T1000 (cell line): Measurements from ENCODE around the gene ABCA12.
A peak's percentile ranks its signal among the peaks of the same experiment; 100 is the strongest.

ENCODE experiments used
- DNase-seq: peaks from one replicate; lab custom pipeline; 2025; ENCODE audit warnings: mixed read lengths; lab: John Stamatoyannopoulos, UW

Gene ABCA12

GRCh38 chr2:215136669-215137328, 1.6 kb downstream of the ABCA12 start:
- DNase-seq: no peak

DNA sequence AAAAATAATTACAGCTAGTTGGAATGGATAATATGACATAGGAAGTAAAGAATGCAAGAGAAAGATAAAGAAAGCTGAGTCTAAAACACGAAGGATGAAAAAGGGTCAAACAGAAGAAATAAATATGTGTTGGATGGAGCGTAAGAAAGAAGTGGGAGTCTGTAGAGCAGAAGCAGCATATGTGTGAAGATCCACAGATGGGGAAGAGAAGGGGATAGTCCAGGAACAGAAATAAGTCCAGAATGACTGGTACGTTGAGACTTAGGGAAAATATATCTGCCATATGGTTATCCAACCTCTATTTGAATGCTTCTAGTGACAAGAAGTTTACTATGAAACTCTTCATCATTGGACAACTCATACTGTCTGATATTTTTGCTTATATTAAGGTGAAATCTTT, 18.0 kb downstream of the ABCA12 start:
- DNase-seq: no peak

- DNase-seq: no peak
These were observed 18.6 kb downstream of the ABCA12 start for GRCh38 chr2:215119847-215120246.

DNA sequence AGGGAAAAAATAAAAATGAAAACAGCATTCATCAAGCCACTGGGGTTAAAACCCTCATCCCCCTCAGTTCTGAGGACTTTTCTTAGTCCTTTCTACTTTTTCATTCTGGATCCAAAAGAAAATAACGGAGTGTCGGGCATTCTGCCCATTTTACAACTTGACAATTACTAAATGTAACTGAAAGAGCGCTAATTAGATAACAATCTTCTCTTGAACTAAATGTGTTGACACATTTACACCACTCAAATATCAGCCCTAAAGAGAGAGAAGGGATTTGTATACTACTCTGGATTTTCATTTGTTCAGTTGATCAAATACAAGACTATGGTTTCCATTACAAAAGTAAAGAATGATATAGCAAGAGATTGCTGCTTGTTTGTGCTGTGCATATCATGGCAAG, 27.5 kb downstream of the ABCA12 start:
- no peak for DNase-seq

DNA sequence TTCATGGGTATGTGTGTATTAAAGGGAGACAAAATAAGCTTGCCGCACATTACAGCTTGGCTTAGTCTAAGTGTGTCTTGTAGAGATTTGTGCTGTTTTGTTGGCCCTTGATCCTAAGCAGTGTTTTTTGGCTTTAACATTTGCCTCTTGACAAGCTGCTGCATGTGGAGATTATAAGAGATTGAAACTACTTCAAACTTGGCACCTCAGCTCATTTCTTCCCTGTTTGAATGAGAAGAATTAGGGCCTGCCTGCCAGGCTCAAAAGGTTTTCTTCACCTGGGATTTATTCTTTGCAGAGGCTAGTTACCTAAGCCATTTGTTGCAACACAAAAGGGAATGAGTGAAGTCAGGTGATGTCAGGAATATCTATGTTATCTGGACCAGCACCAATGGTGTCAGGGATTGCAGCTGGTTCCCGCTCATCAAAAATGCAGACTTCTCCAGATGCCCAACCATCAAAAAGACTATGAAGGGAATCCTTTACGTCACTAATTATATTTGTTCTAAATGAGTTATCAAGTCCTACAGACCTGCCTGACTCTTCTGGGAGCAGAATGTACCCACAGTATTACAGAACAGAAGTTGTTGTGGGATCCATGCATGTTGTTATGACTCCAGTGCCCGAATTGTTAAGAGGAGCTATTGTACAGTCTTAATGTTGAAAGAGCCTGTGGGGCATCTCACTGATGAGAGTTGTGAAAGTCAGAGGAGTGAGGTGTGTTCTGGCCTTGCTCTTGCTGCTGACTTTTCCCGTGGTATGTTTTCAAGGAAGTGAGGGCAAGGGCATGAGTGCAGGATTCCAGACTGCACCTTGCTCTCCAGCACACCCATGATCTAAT, 31.0 kb downstream of the ABCA12 start:
- no peak for DNase-seq

DNA sequence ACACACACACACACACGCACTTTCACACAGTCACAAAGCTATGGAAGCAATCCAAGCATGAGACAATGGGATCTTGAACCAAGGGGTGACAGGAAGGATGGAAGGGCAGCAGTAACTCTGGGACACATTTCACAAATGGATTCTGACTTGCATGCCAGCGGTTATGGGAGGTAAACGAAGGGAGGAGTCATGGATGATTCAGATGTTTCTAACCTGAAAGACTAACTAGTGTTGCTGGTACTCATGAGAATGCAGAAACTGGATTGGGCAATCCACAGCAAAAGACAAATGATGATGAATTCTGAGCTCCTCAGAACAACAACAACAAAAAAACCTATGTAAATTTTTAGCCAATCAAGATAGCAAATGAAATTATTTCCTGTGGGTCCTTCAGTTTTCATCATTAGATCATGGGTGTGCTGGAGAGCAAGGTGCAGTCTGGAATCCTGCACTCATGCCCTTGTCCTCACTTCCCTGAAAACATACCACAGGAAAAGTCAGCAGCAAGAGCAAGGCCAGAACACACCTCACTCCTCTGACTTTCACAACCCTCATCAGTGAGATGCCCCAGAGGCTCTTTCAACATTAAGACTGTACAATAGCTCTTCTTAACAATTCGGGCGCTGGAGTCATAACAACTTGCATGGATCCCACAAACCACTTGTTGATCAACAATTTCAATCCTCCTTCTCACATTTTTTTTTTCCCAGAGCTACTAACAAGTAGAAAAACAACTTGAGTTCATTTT, 32.6 kb downstream of the ABCA12 start:
- DNase-seq: no peak

DNA sequence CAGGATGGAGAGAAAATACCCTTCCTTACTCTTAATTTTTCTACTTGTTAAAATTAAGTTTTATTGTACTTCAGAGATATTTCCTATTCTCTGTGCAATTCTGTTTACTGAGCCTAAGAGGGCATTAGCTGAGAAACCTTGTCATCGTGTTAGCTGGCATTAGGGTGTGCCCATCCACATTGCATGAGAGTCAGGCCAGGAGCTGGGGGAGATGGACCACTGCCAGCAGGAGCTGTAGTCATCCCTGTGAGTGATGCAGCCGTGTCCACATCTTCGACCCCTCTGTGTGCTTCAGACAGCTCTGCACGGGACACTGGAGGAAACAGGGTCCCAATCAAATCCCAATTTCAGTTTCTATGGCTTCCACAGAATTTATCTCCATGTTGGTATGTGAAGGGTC, 34.2 kb downstream of the ABCA12 start:
- DNase-seq: peak; percentile 55

DNA sequence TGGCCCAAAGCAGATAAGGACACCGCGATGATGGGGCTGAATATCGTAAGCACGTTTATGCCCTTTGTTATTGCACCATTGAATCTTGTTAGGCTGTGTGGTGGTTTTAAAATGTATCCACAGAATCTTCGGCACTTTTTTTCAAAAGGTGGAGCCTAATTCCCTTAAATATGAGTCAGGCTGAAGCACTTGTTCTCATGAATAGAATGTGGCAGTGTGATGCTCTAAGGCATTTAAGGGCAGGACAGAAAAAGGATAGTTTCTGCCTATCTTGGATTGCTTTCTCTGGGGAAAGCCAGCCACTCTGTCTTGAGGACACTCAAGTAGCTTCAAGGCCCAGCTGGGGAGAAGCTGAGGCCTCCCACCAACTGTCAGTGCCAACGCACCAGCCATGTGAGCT, 39.6 kb downstream of the ABCA12 start:
- DNase-seq: no peak

- DNase-seq: no peak
These were observed 54.3 kb downstream of the ABCA12 start for GRCh38 chr2:215084080-215084479.

DNA sequence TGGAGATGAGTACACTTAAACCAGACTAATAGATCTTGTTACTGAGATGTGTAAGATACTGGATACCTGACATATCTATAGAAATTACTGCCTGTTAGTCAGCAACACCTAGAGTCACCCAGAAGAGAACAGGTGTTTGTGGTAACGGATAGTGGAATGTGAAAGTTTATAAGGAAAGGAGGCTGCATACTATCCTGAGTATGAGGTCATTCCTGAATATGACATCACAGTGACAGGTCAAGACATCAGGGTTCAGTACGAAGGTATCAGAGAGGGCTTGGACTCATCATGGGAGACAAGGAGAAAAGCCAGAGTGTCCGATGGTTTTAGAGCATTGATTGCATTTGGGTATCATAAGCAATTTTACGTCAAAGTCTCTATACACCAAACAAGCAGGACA, 55.3 kb downstream of the ABCA12 start:
- DNase-seq: no peak

- DNase-seq: no peak
These were observed 56.0 kb downstream of the ABCA12 start for GRCh38 chr2:215082446-215082845.

- no peak for DNase-seq
These were observed 57.9 kb downstream of the ABCA12 start for GRCh38 chr2:215080545-215080944.

- no peak for DNase-seq
These were observed 66.8 kb downstream of the ABCA12 start for GRCh38 chr2:215071676-215072075.

- no peak for DNase-seq
These were observed 70.0 kb downstream of the ABCA12 start for GRCh38 chr2:215068399-215068798.

- no peak for DNase-seq
These were observed 72.3 kb downstream of the ABCA12 start for GRCh38 chr2:215066124-215066523.

DNA sequence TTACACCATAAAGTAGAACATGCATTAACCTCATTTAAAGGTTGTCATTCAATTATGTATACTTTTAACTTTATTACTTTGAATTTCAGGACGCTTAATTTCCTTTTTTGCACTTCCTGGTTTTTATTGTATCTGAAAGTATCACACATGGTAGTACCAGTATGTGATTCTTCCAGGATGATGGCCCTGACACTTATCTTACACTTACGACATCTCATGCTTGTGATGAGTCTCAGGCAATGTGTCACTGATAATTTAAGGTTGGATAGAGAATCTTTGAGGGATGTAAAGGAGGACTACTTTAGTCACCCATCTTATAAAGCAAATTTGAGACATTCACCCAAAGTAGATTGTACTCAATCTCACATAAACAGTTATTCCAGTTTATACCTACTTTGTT, 74.9 kb downstream of the ABCA12 start:
- no peak for DNase-seq

DNA sequence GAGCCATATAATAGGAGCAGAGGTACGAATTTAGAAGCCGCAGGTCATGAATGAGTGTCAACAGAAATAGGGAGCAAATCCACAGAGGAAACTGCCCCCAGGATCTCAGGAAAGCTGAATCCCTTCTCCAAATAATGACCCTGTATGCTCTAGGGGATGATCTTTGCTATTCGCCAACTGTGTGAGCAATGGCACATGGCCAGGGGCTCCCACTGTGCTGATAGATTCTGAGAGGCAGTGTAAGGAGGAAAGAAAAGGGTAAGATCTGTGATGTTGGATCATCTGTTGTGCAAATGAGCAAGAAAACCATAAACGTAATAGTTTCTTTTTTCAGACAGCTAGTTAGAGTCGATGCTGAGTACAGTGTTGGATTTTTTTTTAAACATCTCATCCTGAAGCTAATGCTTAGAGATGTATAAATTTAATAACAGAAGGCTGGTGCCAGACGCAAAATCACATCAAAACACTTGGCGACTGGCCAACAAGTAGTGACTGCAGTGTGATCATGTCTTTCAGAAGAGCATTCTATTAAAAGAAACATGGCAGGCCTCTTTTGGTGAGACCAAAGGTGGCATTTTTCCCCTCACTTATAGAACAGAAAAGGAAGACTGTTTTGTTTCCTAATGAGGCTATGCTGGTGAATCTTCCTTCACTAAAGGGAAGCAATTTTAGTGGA, 77.4 kb downstream of the ABCA12 start:
- DNase-seq: no peak

GRCh38 chr2:215059724-215060123, 78.7 kb downstream of the ABCA12 start:
- no peak for DNase-seq

DNA sequence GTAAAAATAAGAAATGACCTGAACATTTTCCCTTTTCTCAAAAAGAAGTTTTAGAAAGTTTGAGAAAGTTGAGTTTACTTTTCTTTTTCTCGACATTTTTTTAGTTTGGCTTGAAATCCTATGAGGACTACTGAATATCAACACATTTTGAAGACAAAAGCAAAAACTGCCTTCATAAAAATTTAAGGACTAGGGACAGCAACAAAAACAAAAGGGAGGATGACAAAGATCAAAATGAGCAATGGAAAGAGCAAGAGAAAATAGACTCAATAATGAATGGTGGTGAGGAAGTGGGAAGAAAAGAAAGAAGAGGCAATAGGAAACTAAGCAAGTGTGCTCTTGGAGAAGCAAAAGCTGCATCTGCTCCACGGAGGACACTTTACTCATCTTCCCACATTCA, 82.5 kb downstream of the ABCA12 start:
- no peak for DNase-seq

DNA sequence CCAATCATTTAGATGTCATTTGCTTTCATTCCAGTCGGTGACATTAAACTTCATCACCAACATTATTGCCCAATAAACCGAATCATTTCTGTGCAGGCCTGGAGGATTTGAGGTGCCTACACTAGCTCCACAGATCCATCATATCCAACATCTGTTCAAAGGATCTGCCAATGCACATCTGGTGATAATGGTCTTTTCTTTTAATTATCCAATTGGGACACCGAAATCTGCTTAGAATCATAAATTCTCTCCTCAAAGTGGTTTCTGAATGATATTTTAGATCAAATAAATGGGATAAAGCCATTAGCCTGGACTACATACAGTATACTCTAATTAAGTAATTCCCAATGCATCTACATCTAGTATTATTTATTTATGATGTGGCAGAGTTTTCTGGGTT, 85.6 kb downstream of the ABCA12 start:
- no peak for DNase-seq

- no peak for DNase-seq
These were observed 86.0 kb downstream of the ABCA12 start for GRCh38 chr2:215052404-215052803.

DNA sequence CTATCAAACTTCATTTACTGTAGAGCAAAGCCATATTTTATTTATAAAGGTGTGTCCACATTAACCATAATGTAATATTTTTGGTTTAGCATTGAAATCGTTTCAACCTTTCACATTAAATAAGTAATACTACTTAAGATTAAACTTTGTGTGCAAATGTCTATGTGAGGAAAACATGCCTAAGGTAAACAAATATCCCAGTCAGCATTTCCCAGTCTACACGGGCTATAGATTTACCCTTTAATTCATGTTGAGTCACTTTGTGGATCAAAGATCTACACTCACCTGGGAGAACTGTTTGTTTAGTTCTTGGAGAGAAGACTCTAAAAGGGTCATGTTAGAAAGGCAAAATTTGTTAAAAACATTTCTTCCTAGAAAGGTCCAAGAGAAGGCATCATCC, 89.1 kb downstream of the ABCA12 start:
- no peak for DNase-seq
